Body of pancreas (tissue), 4 donors: ENCODE results near the gene RPP40.

ENCODE experiments used
- CTCF ChIP-seq, 7 experiments: fragments of 450-650 bp in 4 of 7; fragments of 200-600 bp in 3 of 7; sonication (generic) in 3 of 7; IDR thresholded peaks; one replicate each; pipeline ENCODE4 v1.5.1; 2016 to 2019; ENCODE audit warnings: antibody characterized with exemption in 7 of 7
- POLR2A ChIP-seq, 3 donors: fragments of 450-650 bp; IDR thresholded peaks; one replicate each; pipeline ENCODE4 v1.6.1; 2016; ENCODE audit warnings: antibody characterized with exemption in 3 of 3, mild to moderate bottlenecking in 2 of 3

GRCh38 chr6:5034328-5034727 is 30.5 kb upstream of the RPP40 start:
- TF ChIP-seq CTCF (IDR thresholded peaks at IDR 0.05) (no peak), POLR2A (IDR thresholded peaks at IDR 0.05) (no peak)
